GM19452 (cell line): ENCODE measurements around the gene RAB3IP.
"Not testable (repeated sequence)": the region's sequence is repeated elsewhere in the genome, so short reads cannot be mapped to it uniquely, and the experiment has no call there.

ENCODE experiments used
- ATAC-seq: cut with Tn5 transposase; IDR thresholded peaks from one replicate; pipeline ENCODE4 v1.9.1; 2021; ENCODE audit not compliant: unreplicated experiment

RAB3IP gene

DNA sequence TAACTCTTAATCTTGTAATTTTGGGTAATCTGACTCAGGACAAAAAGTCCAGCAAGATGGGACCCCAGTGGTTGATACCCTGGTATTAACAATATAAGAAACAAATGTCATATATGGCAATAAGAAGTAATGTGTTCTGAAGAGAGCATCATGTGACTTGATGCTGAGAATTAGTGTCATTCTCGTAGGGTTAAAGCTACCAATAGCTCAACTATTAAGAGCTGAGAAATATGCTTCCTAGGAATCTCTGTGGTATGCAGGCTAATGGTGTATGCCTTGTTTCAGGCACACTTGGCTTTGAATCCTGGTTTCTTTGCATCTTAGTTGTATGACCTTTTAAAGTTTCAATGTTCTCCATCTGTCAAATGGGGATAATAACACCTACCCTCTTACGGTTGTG lies 95.5 kb downstream of the RAB3IP start:
- ATAC-seq = no peak

DNA sequence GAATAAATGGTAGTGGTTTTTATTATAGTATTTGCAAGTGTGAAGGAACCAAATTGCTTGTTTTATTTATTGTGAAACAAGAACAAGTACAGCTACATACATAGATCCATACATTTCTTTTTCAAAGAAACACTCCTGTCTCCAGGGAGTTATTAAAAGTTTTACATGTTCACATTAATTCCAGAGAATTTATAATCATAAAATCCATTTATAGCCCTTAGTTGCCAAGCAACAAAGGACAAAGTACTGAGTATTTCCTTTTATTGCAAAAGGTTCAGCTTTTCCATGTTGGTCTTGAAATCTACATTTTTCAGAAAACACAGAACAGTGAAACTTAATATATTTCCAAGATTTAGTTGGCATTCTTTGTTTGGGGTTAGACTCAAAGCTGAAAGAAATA lies 95.9 kb downstream of the RAB3IP start:
- ATAC-seq = no peak

DNA sequence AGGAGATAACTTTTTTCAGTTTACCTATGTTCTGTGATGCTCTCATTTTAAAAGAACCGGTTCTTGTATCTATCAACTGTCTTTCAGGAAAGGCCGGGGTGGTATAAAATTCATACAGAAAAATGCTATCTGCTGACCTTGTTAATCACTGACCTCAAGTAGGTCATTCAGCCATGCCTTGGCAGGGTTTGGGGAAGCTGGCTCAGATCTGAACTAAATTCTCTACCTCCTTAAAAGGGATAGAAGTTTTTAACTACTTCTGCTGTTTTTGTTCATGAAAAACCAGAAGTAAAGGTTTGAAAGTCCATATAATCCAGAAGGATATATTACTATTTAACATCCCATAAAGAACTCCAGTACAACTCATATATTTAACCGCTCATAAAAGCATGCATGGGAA lies 96.4 kb downstream of the RAB3IP start:
- no peak for ATAC-seq

DNA sequence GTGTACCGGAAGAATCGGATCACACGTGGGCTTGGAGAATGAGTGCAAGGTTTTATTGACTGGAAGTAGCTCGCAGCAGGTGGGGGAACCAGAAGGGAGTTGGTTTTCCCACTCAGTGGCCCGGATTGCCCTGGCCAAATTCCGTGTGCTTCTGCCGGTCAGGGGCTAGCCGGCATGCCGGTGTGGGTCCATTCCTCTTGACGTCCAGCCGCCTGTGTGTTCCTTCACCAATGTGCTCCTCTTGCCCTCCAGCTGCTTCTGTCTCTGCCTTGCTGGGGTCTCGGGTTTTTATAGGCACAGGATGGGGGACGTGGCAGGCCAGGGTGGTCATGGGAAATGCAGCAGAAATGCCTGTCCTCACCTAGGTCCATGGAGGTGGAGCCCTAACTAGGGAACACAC lies 97.4 kb downstream of the RAB3IP start:
- no peak for ATAC-seq

DNA sequence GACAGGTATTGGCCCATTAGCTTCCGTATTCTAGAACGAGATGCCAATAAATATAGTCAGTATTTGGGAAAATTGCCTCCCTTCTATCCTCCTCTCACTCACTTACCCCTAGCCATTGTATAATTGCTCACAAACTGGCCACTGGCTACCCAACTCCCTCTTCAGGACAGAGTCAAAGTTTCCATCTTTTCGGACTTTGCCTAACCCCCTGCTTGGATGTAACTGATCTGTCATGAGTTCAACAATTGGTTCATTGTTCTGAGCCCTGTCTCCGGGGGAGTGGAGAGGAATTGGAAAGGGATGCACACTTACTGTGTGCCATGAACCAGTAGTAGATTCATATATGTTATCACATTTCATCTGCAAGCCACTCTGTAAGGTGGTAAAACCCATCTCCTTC lies 98.5 kb downstream of the RAB3IP start:
- ATAC-seq = no peak

DNA sequence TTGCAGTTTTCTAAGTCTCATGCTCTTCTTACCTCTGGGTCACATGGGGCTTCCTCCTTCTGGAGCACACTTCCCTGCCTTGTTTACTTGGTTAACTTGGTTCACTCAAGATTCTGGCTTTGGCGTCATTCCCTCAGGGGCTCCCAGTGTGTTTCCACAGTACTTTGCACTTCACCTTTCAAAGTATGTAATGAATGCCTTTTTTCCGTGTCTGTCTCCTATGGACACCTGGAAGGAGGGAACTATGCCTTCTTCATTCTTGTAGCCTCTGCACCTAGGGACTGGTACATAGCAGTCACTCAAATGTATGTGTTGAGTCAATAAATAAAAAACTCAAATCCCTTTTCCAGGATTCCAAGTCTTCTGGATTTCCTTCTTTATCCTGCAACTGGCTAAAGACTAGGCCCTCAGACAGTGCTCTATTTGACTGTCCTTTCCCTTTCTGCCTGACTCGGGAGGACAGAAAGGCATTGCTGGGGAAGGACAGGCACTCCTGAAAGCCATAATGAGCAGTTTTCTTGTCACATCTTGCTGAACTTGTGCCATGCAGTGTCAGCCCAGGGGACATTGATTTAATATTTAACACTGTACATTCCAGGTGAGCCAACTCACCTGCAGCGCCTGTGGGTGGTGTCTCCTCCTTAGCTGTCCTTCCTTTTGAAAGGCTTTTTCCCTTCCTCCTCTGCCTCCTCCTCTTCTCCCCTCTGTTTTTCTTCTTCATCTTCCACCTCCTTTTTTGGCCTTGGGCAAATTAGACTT lies 99.2 kb downstream of the RAB3IP start:
- no peak for ATAC-seq

DNA sequence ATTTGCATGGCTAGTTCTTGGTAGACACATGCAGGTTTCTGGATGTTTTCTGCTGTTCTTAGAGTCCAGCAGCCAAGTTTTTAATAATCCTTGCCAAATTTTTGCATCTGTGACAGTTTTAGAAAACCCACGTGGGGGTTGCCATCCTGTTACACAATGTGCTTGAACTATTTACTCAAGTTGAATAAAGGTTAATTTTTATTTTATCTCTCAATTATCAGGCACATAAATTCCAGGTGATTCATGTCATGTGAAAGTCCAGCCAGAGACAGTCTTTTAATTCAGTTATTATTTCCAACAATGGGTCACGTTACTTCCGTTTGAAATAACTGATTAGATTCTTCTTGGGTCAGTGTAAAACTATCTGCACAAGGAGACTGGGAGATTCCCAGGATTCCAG lies 102.1 kb downstream of the RAB3IP start:
- no peak for ATAC-seq

DNA sequence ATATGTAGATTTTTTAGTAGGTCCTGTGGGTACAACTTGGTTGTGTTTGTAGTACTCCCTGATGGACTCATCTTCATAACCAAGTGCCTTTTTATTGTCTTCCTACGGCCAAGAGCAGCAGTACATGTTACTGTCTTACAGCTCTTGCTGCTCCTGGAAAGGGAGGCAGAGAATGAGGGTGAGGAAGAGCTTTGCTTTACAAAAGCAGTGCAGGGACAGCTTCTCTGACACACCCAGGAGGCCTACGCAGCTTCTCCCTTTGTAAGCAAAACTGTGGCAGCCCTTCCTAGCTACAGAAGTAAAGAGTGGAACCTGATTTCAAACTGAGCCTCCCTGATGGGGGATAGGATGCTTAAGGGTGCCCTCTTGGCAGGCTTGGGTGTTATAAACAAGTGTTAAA lies 104.9 kb downstream of the RAB3IP start:
- ATAC-seq = no peak

DNA sequence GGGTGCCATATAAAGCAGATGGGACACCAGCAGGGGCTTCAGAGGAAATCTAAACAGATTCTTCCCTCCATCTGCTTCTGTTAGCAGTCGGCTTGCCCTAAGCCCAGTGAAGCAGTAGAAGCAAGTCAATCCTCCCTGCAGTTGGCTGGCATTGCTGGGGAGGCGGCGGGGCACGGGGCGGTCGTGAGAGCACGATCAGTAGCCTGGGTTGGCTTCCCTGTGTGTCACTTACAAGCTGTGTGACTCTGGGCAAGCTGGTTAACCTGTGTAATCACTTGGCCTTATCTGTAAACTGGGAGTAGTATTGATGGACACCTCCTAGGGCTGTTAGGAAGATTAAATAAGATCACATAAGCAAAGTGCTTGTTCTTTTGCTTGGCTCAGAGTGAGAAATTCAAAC lies 105.8 kb downstream of the RAB3IP start:
- no peak for ATAC-seq

DNA sequence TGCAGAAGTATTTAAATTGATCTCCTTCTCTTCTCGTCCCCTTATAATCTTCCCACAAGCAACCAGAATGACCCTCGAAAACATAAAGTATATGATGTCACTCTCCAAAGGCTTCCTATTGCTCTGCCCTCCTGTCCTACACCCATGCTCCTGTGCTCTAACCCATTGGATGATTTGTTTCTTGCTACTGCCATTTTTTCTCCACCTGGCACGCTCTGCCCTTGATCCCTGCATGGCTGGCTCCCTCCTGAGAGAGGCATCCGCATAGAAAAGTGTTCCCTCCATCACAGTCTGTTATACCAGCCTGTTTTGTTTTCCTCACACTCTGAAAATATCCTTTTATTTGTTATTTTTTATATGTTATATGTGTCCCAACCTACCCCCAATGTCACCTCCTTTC lies 106.2 kb downstream of the RAB3IP start:
- ATAC-seq = no peak

DNA sequence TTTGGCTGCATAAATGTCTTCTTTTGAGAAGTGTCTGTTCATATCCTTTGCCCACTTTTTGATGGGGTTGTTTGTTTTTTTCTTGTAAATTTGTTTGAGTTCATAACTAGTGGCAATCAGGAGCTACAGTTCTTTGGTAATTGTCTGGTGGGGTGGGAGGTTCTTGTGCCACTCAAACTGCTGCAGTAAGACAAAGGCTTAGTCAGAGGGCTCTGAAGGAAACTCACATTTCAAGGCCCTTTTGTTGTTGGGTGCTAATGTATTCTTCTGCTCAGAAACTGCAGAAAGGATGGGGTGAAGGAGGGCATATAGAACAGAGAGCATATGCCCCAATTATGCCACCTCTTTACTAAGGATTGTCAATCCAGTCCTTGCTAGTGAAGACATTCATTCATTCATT lies 108.3 kb downstream of the RAB3IP start:
- no peak for ATAC-seq

DNA sequence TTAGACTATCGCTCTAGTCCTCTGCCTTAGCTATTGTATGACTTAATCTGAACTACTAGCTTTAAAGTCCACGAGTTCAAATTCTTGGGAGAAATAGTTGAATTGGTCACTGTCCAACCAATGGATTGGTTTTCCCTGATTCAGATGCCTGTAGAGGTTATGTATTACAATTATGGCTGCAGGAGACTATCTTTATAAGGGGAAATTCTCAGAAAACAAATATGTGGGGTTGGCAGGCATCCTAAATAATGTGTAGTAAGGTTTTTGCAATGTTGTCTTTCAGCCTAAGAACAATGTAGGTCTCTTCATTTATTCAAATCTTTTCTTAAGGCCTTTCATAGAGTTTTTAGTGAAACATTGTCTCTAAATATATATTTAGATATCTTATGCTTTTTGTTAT lies 113.3 kb downstream of the RAB3IP start:
- ATAC-seq = no peak

DNA sequence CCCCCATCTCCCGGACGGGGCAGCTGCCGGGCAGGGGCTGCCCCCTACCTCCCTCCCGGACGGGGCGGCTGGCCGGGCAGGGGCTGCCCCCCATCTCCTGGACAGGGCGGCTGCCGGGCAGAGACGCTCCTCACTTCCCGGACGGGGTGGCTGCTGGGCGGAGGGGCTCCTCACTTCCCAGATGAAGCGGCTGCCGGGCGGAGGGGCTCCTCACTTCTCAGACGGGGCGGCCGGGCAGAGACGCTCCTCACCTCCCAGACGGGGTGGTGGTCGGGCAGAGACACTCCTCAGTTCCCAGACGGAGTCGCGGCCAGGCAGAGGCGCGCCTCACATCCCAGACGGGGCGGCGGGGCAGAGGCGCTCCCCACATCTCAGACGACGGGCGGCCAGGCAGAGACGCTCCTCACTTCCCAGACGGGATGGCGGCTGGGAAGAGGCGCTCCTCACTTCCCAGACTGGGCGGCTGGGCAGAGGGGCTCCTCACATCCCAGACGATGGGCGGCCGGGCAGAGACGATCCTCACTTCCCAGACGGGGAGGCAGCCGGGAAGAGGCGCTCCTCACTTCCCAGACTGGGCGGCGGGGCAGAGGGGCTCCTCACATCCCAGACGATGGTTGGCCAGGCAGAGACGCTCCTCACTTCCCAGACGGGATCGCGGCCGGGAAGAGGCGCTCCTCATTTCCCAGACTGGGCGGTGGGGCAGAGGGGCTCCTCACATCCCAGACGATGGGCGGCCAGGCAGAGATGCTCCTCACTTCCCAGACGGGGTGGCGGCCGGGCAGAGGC lies 114.7 kb downstream of the RAB3IP start:
- ATAC-seq = not testable (repeated sequence)

DNA sequence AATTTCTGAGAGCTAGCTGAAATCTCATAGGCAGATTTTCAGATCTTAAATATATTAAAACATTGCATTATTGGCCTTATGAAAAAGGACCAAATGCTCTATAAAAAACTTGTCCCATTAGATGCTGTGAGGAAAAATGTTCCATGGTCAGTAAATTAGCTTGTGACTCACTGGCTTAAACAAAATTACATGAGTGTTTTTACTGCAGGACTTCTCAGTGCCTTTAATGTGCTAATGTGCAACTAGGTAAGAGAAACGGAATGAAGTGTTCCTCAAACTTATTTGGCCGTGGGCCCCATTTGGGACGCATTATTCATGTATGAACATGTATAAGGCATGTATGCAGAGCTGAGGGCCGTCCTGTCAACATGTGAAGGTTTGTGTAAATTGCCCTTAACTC lies 128.0 kb downstream of the RAB3IP start:
- no peak for ATAC-seq

DNA sequence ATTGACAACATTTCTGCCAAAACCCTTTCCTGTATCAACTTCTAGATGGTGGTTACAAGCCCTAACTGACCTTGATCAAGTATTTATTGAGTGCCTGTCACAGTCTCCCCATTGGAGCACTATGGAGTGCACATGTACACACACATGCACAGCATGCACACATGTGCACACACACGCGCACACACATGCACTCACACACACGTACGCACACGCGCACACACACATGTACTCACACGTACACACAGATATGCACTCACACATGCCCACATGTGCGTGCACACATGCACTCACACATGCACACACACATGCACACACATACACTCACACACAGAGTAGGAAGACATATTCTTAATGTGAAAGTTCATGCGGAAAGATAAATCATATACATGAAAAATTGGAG lies 130.0 kb downstream of the RAB3IP start:
- no peak for ATAC-seq

DNA sequence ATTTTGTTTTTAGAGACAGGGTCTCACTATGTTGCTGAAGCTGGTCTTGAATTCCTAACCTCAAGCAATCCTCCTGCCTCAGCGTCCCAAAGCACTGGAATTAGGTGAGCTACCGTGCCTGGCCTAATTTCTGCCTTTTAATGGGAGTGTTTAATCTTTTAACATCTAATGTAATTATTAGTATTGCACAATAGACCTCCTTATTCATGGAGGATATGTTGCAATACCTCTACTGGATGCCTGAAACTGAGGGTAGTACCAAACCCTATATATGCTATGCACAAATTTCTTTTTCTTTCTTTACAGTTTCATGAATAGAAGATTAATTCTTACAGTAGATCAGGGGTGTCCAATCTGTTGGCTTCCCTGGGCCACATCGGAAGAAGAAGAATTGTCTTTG lies 134.1 kb downstream of the RAB3IP start:
- no peak for ATAC-seq
